Stimulated activated naive CD8-positive, alpha-beta T cell treated with anti-CD3 and anti-CD28 coated beads, Interleukin-15, Interleukin-2, amounts not matched to agents 100 ng/mL and 50 ng/mL, for 24 hours (primary cell): Measurements from ENCODE around the gene C10orf120.

Source experiments
- H3K27ac Mint-ChIP-seq: one replicate; pipeline ENCODE4 v1.8.0; 2021; ENCODE audit warnings: mild to moderate bottlenecking, mixed read lengths
- H3K27me3 Mint-ChIP-seq: one replicate; pipeline ENCODE4 v1.8.0; 2021; ENCODE audit warnings: mixed read lengths
- H3K36me3 Mint-ChIP-seq: one replicate; pipeline ENCODE4 v1.8.0; 2021; ENCODE audit warnings: low read depth, mixed read lengths
- H3K4me1 Mint-ChIP-seq: one replicate; pipeline ENCODE4 v1.8.0; 2021; ENCODE audit warnings: low read depth, mixed read lengths
- H3K4me3 Mint-ChIP-seq: one replicate; pipeline ENCODE4 v1.8.0; 2021; ENCODE audit warnings: mild to moderate bottlenecking, mixed read lengths
- H3K9me3 Mint-ChIP-seq: one replicate; pipeline ENCODE4 v1.8.0; 2021; ENCODE audit warnings: mixed read lengths

Gene C10orf120

DNA sequence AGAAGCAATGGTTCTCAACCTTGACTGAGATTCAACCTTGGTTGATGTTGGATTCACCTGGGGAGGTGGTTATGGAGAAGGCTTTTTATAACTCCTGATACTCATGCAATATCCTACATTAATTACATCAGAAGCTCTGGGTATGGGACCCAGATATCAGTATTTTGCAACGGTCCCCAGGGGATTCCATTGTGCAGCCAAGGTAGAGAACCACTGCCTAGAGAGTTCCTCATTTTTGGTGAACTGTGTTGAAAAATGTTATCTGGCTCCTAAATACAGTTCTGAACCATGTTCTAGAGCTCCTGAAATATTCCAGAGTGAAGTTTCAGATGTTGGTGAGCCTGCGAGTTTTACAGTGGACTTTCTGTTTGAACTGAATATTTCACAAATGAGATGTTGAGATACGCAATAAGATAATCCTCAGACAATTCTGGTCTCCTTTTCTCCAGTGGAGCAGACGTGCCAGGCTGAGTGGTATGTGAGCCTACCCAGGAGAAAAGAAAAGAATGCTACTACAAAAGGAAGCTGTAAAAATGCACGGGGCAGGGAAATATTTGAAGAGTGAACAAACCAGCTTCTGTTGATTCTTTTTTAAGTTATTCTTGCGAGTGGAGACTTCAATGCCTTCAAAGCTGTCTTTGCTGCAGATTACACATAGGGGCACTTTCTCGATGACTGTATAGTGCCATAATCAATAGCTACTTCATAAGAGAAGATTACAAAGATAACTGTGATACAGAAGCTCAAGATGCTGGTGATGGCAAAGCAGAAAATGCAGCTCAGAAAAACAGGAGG, 13.6 kb upstream of the C10orf120 start:
- Mint-ChIP-seq H3K4me1 (no peaks in the 10 kb centered on the region), H3K4me3 (no peak overlapping the region), H3K36me3 (no peaks in the 10 kb centered on the region), H3K27ac (no peak overlapping the region), H3K9me3 (no peaks in the 10 kb centered on the region), H3K27me3 (peaks cover 26% of the 10 kb centered on the region)

DNA sequence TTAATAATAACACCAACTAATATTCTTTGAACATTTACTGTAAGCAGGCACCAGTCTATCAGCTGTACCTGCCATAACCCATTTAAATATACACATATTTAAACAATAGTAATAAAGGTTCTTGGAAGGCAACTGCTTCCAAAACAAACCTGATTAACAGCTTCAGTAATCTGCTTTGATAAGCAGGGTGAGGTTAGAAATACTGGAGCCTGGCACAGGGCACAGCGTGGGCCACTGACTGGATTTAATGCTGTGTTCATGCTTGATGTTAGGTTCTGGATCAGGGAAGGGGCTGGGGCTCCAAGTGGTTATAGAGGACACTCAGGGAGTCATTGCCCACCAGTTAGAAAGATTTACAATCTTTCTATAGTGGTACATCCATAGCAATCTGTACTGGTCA, 10.9 kb upstream of the C10orf120 start:
- Mint-ChIP-seq H3K36me3 (no peaks in the 10 kb centered on the region), H3K27ac (no peak overlapping the region), H3K9me3 (no peaks in the 10 kb centered on the region), H3K27me3 (peaks cover 19% of the 10 kb centered on the region), H3K4me1 (no peaks in the 10 kb centered on the region), H3K4me3 (no peak overlapping the region)

DNA sequence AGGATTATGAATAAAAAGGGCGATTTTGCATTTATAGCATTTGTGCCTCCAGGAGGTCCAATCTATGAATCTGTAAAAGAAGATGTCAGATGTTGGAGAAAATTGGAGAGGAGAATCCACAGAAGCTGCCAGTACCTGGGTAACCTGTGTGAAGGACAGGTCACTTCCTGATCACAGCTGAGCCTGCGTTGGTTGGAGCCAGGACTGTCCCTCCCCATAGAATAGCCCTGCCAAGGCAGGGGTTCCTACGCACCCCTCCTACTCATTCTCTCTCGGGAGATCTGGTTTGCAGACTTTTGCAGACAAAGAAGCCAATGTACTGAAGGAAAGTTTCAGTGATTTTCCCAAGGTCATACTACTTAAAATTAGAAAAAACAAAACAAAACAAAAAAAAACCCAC, 10.3 kb upstream of the C10orf120 start:
- peaks cover 18% of the 10 kb centered on the region for H3K27me3 Mint-ChIP-seq
- no peaks in the 10 kb centered on the region for H3K4me1 Mint-ChIP-seq
- H3K9me3 Mint-ChIP-seq: no peaks in the 10 kb centered on the region
- no peak overlapping the region for H3K27ac Mint-ChIP-seq
- no peak overlapping the region for H3K4me3 Mint-ChIP-seq
- no peaks in the 10 kb centered on the region for H3K36me3 Mint-ChIP-seq

GRCh38 chr10:122707535-122707934, 7.9 kb upstream of the C10orf120 start:
- no peaks in the 10 kb centered on the region for H3K36me3 Mint-ChIP-seq
- H3K27me3 Mint-ChIP-seq: peaks cover 18% of the 10 kb centered on the region
- no peak overlapping the region for H3K4me3 Mint-ChIP-seq

DNA sequence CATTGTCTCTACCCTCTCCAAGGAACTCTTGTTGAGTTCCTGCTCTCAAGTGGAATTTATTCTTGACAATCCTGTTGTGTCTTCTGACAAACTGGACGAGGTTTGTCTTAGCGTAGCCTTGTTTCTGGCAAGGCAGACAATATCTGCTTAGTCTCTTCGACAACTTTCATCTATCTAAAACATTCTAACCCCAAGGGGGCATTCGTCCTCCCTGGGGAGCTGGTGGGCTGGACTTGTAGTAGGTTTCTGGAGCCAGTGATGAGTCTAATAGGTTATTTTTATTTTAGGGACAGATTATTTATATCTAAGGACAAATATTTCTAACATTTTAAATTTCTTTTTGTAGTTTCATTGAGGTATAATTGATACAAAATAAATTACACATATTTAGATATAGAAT, 7.3 kb upstream of the C10orf120 start:
- no peaks in the 10 kb centered on the region for H3K36me3 Mint-ChIP-seq
- H3K9me3 Mint-ChIP-seq: no peaks in the 10 kb centered on the region
- peaks cover 18% of the 10 kb centered on the region for H3K27me3 Mint-ChIP-seq
- H3K4me1 Mint-ChIP-seq: no peaks in the 10 kb centered on the region
- no peak overlapping the region for H3K4me3 Mint-ChIP-seq
- H3K27ac Mint-ChIP-seq: no peak overlapping the region

More at GRCh38 chr10:122707535-122707934, 7.9 kb upstream of the C10orf120 start:
- Mint-ChIP-seq H3K9me3 (no peaks in the 10 kb centered on the region), H3K27ac (no peak overlapping the region), H3K4me1 (no peaks in the 10 kb centered on the region)

DNA sequence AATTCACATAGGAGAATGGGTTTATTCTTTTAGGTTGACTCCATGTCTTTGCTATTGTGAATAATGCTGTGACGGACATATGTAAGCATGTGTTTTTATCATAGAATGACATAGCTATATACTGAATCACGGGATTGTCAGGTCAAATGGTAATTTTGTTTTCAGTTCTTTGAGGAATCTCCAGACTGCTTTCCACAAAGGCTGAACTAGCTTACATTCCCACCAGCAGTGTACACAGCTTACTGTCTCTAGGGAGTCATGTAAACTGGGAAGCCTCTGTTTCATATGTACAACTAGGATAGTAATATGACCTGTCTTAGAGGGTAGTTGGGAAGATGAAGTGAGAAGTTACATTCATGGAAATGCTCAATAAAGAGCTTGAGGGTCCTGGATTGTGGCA, 6.8 kb upstream of the C10orf120 start:
- Mint-ChIP-seq H3K4me1 (no peaks in the 10 kb centered on the region), H3K27me3 (peaks cover 18% of the 10 kb centered on the region), H3K4me3 (no peak overlapping the region), H3K36me3 (no peaks in the 10 kb centered on the region), H3K27ac (no peak overlapping the region), H3K9me3 (no peaks in the 10 kb centered on the region)

GRCh38 chr10:122703483-122704448, 4.1 kb upstream of the C10orf120 start:
- Mint-ChIP-seq H3K9me3 (no peaks in the 10 kb centered on the region), H3K4me1 (no peaks in the 10 kb centered on the region), H3K27ac (no peak overlapping the region), H3K36me3 (no peaks in the 10 kb centered on the region), H3K27me3 (peaks cover 3% of the 10 kb centered on the region), H3K4me3 (no peak overlapping the region)

GRCh38 chr10:122702275-122702674, 2.6 kb upstream of the C10orf120 start:
- no peak overlapping the region for H3K27ac Mint-ChIP-seq
- no peaks in the 10 kb centered on the region for H3K4me1 Mint-ChIP-seq

DNA sequence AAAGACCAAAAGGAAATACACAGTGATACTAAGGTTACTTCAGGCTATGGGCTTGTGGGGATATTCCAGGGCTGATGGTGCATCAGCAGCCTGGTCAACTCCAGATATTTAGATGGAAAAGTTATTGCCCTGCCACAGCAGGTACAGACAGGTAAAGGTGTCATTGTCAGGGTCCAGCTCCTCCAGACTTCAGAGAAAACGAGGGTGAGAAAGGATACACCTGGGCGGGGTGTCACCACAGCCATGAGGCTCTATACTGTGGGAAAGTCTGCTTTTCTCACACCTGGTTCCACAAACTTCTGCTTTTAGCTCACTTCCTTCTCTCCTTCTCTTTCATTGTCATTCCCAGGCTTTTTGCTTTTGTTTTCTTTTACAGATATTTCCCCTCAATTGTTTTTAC, 2.0 kb upstream of the C10orf120 start:
- Mint-ChIP-seq H3K4me1 (no peaks in the 10 kb centered on the region), H3K27ac (no peak overlapping the region), H3K9me3 (no peaks in the 10 kb centered on the region), H3K27me3 (no peaks in the 10 kb centered on the region), H3K4me3 (no peak overlapping the region), H3K36me3 (no peaks in the 10 kb centered on the region)

More at GRCh38 chr10:122702275-122702674, 2.6 kb upstream of the C10orf120 start:
- Mint-ChIP-seq H3K36me3 (no peaks in the 10 kb centered on the region), H3K4me3 (no peak overlapping the region), H3K9me3 (no peaks in the 10 kb centered on the region), H3K27me3 (no peaks in the 10 kb centered on the region)

DNA sequence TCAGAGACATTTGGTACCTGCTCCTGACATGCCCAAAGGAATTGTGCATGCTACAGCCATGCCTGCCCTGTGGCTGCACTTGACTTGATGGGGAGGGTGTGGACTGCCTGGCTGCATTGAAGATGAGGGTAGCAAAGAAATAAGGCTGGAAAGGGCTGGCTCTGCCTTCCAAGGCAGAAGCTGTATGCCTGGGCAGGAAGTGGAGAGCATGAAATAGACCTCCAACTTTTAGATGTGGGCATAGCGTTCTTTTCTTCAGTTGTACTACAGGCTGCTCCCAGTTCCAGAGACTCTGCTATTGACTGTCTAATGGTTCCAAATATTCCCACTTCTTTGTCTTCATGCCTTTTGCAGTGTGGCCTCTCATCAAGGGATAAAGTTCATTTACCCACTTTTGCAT, 3.0 kb downstream of the C10orf120 start:
- Mint-ChIP-seq H3K4me3 (no peak overlapping the region), H3K27me3 (peaks cover 4% of the 10 kb centered on the region), H3K36me3 (no peaks in the 10 kb centered on the region), H3K27ac (no peak overlapping the region), H3K9me3 (no peaks in the 10 kb centered on the region), H3K4me1 (no peaks in the 10 kb centered on the region)

DNA sequence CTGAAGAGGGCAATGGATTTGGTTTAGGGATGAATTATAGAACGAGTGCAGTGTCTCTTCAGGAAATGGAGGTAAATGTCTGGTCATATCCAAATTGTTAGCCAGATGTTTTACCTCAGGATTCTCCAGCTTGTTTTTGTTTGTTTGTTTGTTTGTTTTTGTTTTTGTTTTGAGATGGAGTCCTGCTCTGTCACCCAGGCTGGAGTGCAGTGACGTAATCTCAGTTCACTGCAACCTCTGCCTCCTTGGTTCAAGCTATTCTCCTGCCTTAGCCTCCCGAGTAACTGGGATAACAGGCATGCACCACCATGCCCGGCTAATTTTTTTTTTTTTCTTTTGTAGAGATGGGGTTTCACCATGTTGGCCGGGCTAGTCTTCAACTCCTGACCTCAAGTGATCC, 6.9 kb downstream of the C10orf120 start:
- H3K9me3 Mint-ChIP-seq: no peaks in the 10 kb centered on the region
- H3K4me3 Mint-ChIP-seq: no peak overlapping the region
- H3K27ac Mint-ChIP-seq: no peak overlapping the region
- no peaks in the 10 kb centered on the region for H3K4me1 Mint-ChIP-seq
- H3K36me3 Mint-ChIP-seq: no peaks in the 10 kb centered on the region
- H3K27me3 Mint-ChIP-seq: peaks cover 11% of the 10 kb centered on the region

DNA sequence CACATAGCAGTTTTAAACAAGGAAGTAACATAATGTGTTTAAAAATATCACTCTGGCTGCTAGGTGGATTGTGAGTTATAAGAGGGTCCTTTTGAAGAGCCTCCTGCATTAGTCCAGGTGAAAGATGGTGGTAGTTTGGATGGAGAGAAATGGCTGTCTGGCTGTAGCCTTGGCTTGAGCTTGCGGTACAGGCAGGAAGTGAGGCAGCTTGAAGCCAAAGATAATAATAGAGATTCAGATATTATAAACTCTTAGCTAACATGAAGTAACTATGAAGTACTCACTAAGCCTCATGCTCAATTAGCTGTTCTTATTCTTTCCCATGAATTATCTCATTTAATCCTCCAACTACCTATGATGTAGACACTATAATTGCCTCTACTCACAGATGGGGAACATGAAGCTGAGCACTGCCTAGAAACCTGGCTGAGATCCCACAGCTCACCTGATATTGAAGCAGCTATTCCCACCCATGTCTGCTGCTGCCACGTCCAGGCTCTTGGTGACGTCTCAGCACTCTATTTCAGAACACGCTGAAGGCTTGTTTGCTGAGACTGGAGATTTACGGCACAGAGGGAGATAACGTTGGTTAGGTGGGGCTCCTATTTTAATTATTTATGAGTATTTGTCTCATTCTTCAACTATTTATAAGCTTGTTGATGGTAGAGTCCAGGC, 10.4 kb downstream of the C10orf120 start:
- Mint-ChIP-seq H3K27me3 (peaks cover 24% of the 10 kb centered on the region), H3K27ac (no peak overlapping the region), H3K36me3 (no peaks in the 10 kb centered on the region), H3K9me3 (no peaks in the 10 kb centered on the region), H3K4me3 (no peak overlapping the region), H3K4me1 (no peaks in the 10 kb centered on the region)

- Mint-ChIP-seq H3K36me3 (no peaks in the 10 kb centered on the region), H3K27ac (no peak overlapping the region), H3K4me3 (no peak overlapping the region), H3K27me3 (peaks cover 24% of the 10 kb centered on the region), H3K4me1 (no peaks in the 10 kb centered on the region), H3K9me3 (no peaks in the 10 kb centered on the region)
Observed at GRCh38 chr10:122688293-122688989, 11.2 kb downstream of the C10orf120 start.

DNA sequence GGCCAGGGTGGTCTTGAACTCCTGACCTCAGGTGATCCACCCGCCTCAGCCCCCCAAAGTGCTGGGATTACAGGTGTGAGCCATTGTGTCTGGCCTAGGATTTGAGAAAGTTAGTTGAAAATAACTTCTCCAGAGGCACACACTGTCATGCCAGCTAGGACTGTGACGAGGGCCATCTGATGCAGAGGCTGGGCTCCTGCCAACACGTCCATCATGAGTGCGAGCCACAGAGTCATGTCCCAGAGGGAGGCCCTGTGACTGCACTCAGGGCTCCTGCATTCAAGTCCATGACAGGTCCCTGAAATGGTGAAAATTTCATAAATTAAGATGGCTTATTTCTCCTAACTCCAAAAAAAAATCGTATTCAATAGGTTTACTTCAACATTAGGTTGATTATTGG, 17.1 kb downstream of the C10orf120 start:
- Mint-ChIP-seq H3K4me1 (no peaks in the 10 kb centered on the region), H3K27me3 (peaks cover 21% of the 10 kb centered on the region), H3K36me3 (no peaks in the 10 kb centered on the region), H3K27ac (no peak overlapping the region), H3K4me3 (no peak overlapping the region), H3K9me3 (no peaks in the 10 kb centered on the region)
